IMR-90 (cell line): ENCODE measurements around the gene MMP14. TPM values are rescaled to one million over a fixed set of nuclear protein-coding genes. Genes with fewer than 3 reads are reported as not detected.
A peak's percentile ranks its signal among the peaks of the same experiment; 100 is the strongest.
"Not testable (repeated sequence)": the region's sequence is repeated elsewhere in the genome, so short reads cannot be mapped to it uniquely, and the experiment has no call there.

Experiments
- ATAC-seq: fragments of 200-7000 bp; cut with Tn5 transposase; 2 replicates; pipeline ENCODE4 v1.9.1; 2020; ENCODE audit warnings: low read depth, mild to moderate bottlenecking, moderate library complexity
- BruUV-seq: library from RNA; stranded (reverse); fragments of 400-500 nt; replicated peaks from 2 replicates; lab custom pipeline; 2021; lab: Mats Ljungman, UMichigan
- CTCF ChIA-PET: fragments of 300-600 bp; formaldehyde crosslinking; extraction: SDS; loops from one replicate; lab custom pipeline; 2021; ENCODE audit warnings: antibody characterized with exemption; lab: Yijun Ruan, JAX
- POLR2A ChIA-PET: fragments of 300-600 bp; sonication (Branson Sonifier 250); formaldehyde crosslinking; loops from one replicate; lab custom pipeline; 2022; ENCODE audit warnings: antibody characterized with exemption; ENCODE audit not compliant: unreplicated experiment; lab: Charles Lee
- DNase-seq: peaks from one replicate; pipeline ENCODE4 v3.0.0; 2013
- H2AFZ ChIP-seq: replicated peaks from 2 replicates; pipeline ENCODE3; 2013; ENCODE audit warnings: low read length, mild to moderate bottlenecking; ENCODE audit not compliant: poor library complexity
- H2AK5ac ChIP-seq: 2 replicates; pipeline ENCODE4 v1.6.1; 2013; ENCODE audit warnings: low read depth, low read length, inconsistent platforms
- H2AK9ac ChIP-seq: replicated peaks from 2 replicates; pipeline ENCODE3; 2013; ENCODE audit warnings: mild to moderate bottlenecking, low read depth, low read length, moderate library complexity; ENCODE audit not compliant: poor library complexity
- H2BK120ac ChIP-seq: 2 replicates; pipeline ENCODE4 v1.6.1; 2013; ENCODE audit warnings: low read depth, low read length, inconsistent platforms
- H2BK15ac ChIP-seq: 3 replicates; pipeline ENCODE4 v1.6.1; 2013; ENCODE audit warnings: low read depth, low read length, inconsistent platforms
- H2BK20ac ChIP-seq: 2 replicates; pipeline ENCODE4 v1.6.1; 2013; ENCODE audit warnings: low read depth, mild to moderate bottlenecking, inconsistent platforms, low read length, moderate library complexity
- H2BK5ac ChIP-seq: 2 replicates; pipeline ENCODE4 v1.6.1; 2013; ENCODE audit warnings: mild to moderate bottlenecking, low read depth, low read length, inconsistent platforms; ENCODE audit not compliant: poor library complexity, severe bottlenecking
- H3K14ac ChIP-seq: replicated peaks from 2 replicates; pipeline ENCODE4 v1.6.1; 2013; ENCODE audit warnings: low read depth, low read length, inconsistent platforms
- H3K18ac ChIP-seq: 2 replicates; pipeline ENCODE4 v1.6.1; 2013; ENCODE audit warnings: low read depth, low read length, control low read depth
- H3K23ac ChIP-seq: 2 replicates; pipeline ENCODE4 v1.6.1; 2013; ENCODE audit warnings: low read depth, low read length, inconsistent platforms
- H3K27ac ChIP-seq: 2 replicates; pipeline ENCODE4 v1.5.1; 2013; ENCODE audit warnings: mild to moderate bottlenecking, control low read depth, low read length; ENCODE audit not compliant: insufficient read depth
- H3K27me3 ChIP-seq: 2 replicates; pipeline ENCODE4 v1.6.1; 2013; ENCODE audit warnings: low read length; ENCODE audit not compliant: control insufficient read depth, insufficient read depth
- H3K36me3 ChIP-seq: 2 replicates; pipeline ENCODE4 v1.6.1; 2013; ENCODE audit warnings: low read length, mixed read lengths; ENCODE audit not compliant: control insufficient read depth, insufficient read depth
- H3K4ac ChIP-seq: 2 replicates; pipeline ENCODE4 v1.6.1; 2013; ENCODE audit warnings: low read depth, low read length, inconsistent platforms
- H3K4me1 ChIP-seq: 2 replicates; pipeline ENCODE4 v1.6.1; 2013; ENCODE audit warnings: low read length, mixed read lengths; ENCODE audit not compliant: control insufficient read depth, insufficient read depth
- H3K4me2 ChIP-seq: 2 replicates; pipeline ENCODE4 v1.6.1; 2013; ENCODE audit warnings: low read depth, mild to moderate bottlenecking, control low read depth, low read length, moderate library complexity
- H3K4me3 ChIP-seq: 2 replicates; pipeline ENCODE4 v1.5.1; 2013; ENCODE audit warnings: low read depth, mild to moderate bottlenecking, control low read depth, low read length, moderate library complexity; ENCODE audit not compliant: insufficient read depth
- H3K56ac ChIP-seq: 2 replicates; pipeline ENCODE4 v1.6.1; 2013; ENCODE audit warnings: low read length, inconsistent platforms; ENCODE audit not compliant: insufficient read depth; ENCODE audit errors: extremely low read depth
- H3K79me1 ChIP-seq, 2 experiments: 2 replicates each; pipeline ENCODE4 v1.6.1; 2013; ENCODE audit warnings: low read length in 2 of 2, inconsistent platforms in 1 of 2, low read depth in 1 of 2
- H3K9ac ChIP-seq: 2 replicates; pipeline ENCODE4 v1.6.1; 2013; ENCODE audit warnings: low read depth, low read length, control low read depth
- H3K9me1 ChIP-seq: 2 replicates; pipeline ENCODE4 v1.6.1; 2013; ENCODE audit warnings: low read length, inconsistent platforms; ENCODE audit not compliant: insufficient read depth
- H3K9me3 ChIP-seq: 2 replicates; pipeline ENCODE4 v1.6.1; 2013; ENCODE audit warnings: low read length; ENCODE audit not compliant: control insufficient read depth, insufficient read depth
- H4K20me1 ChIP-seq: 2 replicates; pipeline ENCODE4 v1.6.1; 2013; ENCODE audit warnings: low read length, inconsistent platforms; ENCODE audit not compliant: insufficient read depth
- H4K5ac ChIP-seq: 2 replicates; pipeline ENCODE4 v1.6.1; 2013; ENCODE audit warnings: mild to moderate bottlenecking, low read depth, low read length, control low read depth
- H4K8ac ChIP-seq, 2 experiments: 2 replicates each; pipeline ENCODE4 v1.6.1; 2013; ENCODE audit warnings: low read depth in 2 of 2, low read length in 2 of 2, control low read depth in 1 of 2, inconsistent platforms in 1 of 2
- H4K91ac ChIP-seq: 2 replicates; pipeline ENCODE4 v1.6.1; 2013; ENCODE audit warnings: low read depth, low read length, inconsistent platforms; ENCODE audit not compliant: insufficient read depth
- WGBS, 2 experiments: methylation state at CpG; one replicate each; pipeline versions ENCODE4 v1.1.5 to v1.1.7; 2013; ENCODE audit warnings: missing lambda C conversion rate in 2 of 2; ENCODE audit not compliant: insufficient read length in 1 of 2; ENCODE audit errors: extremely low coverage in 2 of 2; 5-methylcytosine and 5-hydroxymethylcytosine counted together
- dilution Hi-C: fragments of 300-500 bp; cut with HindIII; formaldehyde crosslinking; loops from one replicate; pipeline ENCODE4 v1.14.3; 2018; ENCODE audit warnings: low sequenced_read_pairs; ENCODE audit not compliant: unreplicated experiment
- in situ Hi-C: fragments of 300-500 bp; cut with MboI; formaldehyde crosslinking; loops from 3 replicates; pipeline ENCODE4 v1.14.3; 2019; ENCODE audit warnings: low sequenced_read_pairs, inconsistent platforms, mixed read lengths
- intact Hi-C: fragments of 100-400 bp; cut with micrococcal nuclease; formaldehyde crosslinking; loops from 2 replicates; pipeline ENCODE4 v1.10.0; 2022
- polyA plus RNA-seq, 3 experiments: library from polyadenylated mRNA; depleted of rRNA; stranded (reverse); fragments of >200 nt; gene quantifications; 2 replicates each; pipeline ENCODE4 v1.2.3, GENCODE V29; 2012; ENCODE audit warnings: low replicate concordance in 1 of 3
- total RNA-seq: library from RNA; depleted of rRNA; stranded (reverse); fragments of >200 nt; gene quantifications from 2 replicates; pipeline ENCODE4 v1.2.3, GENCODE V29; 2012

The MMP14 gene
- total and polyA plus RNA-seq, 2 of the 4 experiments (the other 2 are of a cell fraction): 156 to 315 TPM

DNA sequence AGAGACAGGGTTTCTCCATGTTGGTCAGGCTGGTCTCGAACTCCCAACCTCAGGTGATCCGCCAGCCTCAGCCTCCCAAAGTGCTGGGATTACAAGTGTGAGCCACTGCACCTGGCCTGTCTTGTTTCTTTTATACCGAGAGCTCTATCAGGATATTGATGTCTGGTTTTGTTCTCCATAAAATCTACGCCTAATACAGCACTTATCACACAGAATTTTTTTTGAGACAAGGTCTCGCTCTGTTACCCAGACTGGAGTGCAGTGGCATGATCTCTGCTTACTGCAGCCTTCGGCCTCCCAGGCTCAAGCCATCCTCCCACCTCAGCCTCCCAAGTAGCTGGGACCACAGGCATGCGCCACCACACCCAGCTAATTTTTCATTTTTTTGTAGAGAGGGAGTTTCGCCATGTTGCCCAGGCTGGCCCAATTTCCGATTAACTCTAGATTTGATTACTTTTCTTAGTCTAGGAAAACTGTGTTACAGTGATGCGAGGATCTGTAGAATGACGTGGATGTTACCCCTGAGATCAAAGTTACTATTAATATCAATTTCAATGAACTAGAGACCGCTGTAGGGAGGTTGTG lies 7.2 kb upstream of the MMP14 start:
- H4K20me1 ChIP-seq, H3K36me3 ChIP-seq, in situ Hi-C loops, DNase-seq, H3K9me3 ChIP-seq, dilution Hi-C loops, H3K27me3 ChIP-seq, BruUV-seq, H3K9me1 ChIP-seq, intact Hi-C loops, ATAC-seq: not testable (repeated sequence)
- peak overlapping the region; percentile 31; the same call in 1 of the 2 replicates for H3K4me3 ChIP-seq
- H3K4ac ChIP-seq: peak overlapping the region; percentile 98
- H2BK15ac ChIP-seq: peak overlapping the region; percentile 98; the same call in 2 of the 3 replicates
- peak overlapping the region; percentile 99 for H4K91ac ChIP-seq
- peak overlapping the region; percentile 99 for H3K14ac ChIP-seq
- POLR2A ChIA-PET: interaction anchor here (0.8 kb wide), 1 partner anchor 163 kb away, joined by 3 read pairs; no protein-coding TSS in a partner anchor
- peak overlapping the region; percentile 100 for H3K18ac ChIP-seq
- peak overlapping the region; percentile 55 for H2AK5ac ChIP-seq
- peak overlapping the region; percentile 97 for H3K4me2 ChIP-seq
- H2BK120ac ChIP-seq: peak overlapping the region; percentile 95
- H2AK9ac ChIP-seq: peak overlapping the region; percentile 51
- peak overlapping the region; percentile 74 for H3K27ac ChIP-seq
- peak overlapping the region; percentile 100 for H4K5ac ChIP-seq
- WGBS, 2 experiments: 100% methylated on average over 1 of the region's 12 CpGs; no CpG with 5 or more reads in 1 of the 2 experiments
- peak overlapping the region; percentile 95 for H3K23ac ChIP-seq
- peak overlapping the region; percentile 97 for H2BK20ac ChIP-seq
- peak overlapping the region; percentile 69 for H3K56ac ChIP-seq
- H3K9ac ChIP-seq: peak overlapping the region; percentile 34
- peaks cover 11% of the 10 kb centered on the region for H3K4me1 ChIP-seq
- CTCF ChIA-PET: interaction anchor here (0.6 to 2.1 kb wide), 2 partner anchors 23 to 258 kb away, joined by 11 to 12 read pairs; no protein-coding TSS in a partner anchor
- peak overlapping the region; percentile 100 for H4K8ac ChIP-seq
- H2AFZ ChIP-seq: peak overlapping the region; percentile 93
- H2BK5ac ChIP-seq: peak overlapping the region; percentile 91
- H3K79me1 ChIP-seq: peaks cover 14 to 27% of the 10 kb centered on the region in 2 experiments
